Measurements from ENCODE around the gene GPR142. TPM values are rescaled to one million over a fixed set of nuclear protein-coding genes. Genes with fewer than 3 reads are reported as not detected.

Gene GPR142
- total and polyA plus RNA-seq, 10 of the 15 experiments (the other 5 are each of a cell fraction or from before 2014, with no cell fraction given) = not detected

GRCh38 chr17:74379495-74380085 is 12.3 kb downstream of the GPR142 start (continued):
- TF ChIP-seq REST (IDR thresholded peaks at IDR 0.05; ENCODE audit: low read depth, low read length) (no peak), ATF2 (IDR thresholded peaks at IDR 0.05; ENCODE audit: low read length) (no peak), LARP7 (IDR thresholded peaks at IDR 0.05) (no peak), ZNF592 (IDR thresholded peaks at IDR 0.05) (no peak; the same call in 1 of the 2 replicates), RB1 (IDR thresholded peaks at IDR 0.05; ENCODE audit: borderline replicate concordance) (0 out of 2 replicates have a peak, but pooled peaks have one; percentile 31), BACH1 (IDR thresholded peaks at IDR 0.05; ENCODE audit: borderline replicate concordance) (no peak), HSF1 (IDR thresholded peaks at IDR 0.05; ENCODE audit: low read depth, low read length) (no peak), SMARCA5 (IDR thresholded peaks at IDR 0.05) (peak; percentile 49; the same call in 1 of the 2 replicates), POU2F2 (IDR thresholded peaks at IDR 0.05; ENCODE audit: borderline replicate concordance, low read depth, low read length) (peak; percentile 74; the same call in 1 of the 3 replicates), CBX3 (IDR thresholded peaks at IDR 0.05; ENCODE audit: borderline replicate concordance, low read depth) (no peak), SREBF2 (IDR thresholded peaks at IDR 0.05; ENCODE audit: low read length) (no peak), IKZF1 (conservative IDR thresholded peaks at IDR 0.05) (peak; percentile 10; the same call in 1 of the 2 replicates), CBFB (IDR thresholded peaks at IDR 0.05; ENCODE audit: low read depth) (no peak), CUX1 (IDR thresholded peaks at IDR 0.05; ENCODE audit: insufficient replicate concordance, low read depth, low read length) (no peak)

Data from GM12878 (cell line).